Measurements from ENCODE around the gene NR4A1.

NR4A1 gene

DNA sequence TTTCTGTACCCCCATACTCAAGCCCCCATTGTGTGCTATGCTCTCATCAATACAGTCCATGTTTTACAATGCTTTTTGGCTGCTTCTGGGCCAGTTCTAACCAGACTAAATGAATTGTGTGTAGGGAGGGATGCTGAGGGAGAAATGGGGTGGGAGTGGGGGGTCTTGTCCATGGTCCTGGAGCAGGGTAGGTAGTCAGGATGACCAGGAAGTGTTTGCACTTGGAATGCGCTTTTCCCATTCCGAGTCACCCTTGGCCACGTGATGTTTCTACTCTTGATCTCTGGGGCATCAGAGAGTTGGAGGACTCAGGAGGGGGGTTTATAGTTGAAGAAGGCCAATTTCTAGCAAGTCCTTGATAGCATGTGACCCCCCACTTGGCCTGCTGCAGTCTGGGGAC is 27.0 kb downstream of the NR4A1 start:
- TF ChIP-seq RAD21 (IDR thresholded peaks at IDR 0.05; ENCODE audit: low read depth) = no peak
- TF ChIP-seq NFIC (IDR thresholded peaks at IDR 0.05) = no peak
- peak; percentile 74 for TF ChIP-seq REST (IDR thresholded peaks at IDR 0.05; ENCODE audit: low read depth)
- TF ChIP-seq USF1 (IDR thresholded peaks at IDR 0.05) = no peak

DNA sequence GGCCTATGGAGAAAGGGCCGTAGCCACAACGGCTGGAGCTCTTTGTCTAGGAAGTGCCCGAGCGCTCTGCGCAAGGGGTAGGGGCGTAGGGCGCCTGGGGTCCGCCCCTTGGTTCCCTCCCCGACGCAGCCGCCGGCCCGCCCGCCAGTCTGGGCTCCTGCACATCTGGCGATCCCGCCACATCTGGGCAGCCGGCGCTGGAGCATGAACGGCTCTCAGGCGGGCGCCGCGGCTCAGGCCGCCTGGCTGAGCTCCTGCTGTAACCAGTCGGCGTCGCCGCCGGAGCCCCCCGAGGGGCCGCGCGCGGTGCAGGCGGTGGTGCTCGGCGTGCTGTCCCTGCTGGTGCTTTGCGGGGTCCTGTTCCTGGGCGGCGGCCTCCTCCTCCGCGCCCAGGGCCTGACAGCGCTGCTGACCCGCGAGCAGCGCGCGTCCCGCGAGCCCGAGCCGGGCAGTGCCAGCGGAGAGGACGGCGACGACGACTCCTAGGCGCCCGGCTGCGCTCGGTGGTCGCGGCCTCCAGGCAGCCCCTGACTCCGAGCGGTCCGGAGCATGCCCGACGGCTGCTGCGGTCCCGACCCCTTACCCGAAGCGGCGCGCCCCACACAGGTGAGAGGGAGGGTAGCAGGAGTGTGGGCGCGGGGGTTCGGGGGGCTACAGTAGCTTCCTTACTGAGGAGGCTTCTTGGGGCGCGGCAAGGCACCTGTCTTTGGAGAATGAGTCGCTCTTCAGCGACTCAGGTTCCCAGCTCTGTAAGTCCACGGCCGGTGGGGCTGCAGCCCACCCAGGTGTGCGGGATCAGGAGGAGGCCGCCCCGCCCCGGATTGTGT is 28.5 kb downstream of the NR4A1 start, which contains the start of gene SMIM41:
TSS of gene SMIM41 (plus strand) at position 129 of the 827 bp plus-strand sequence. CDS start at position 205, 76 bp downstream.
- TF ChIP-seq USF1 (IDR thresholded peaks at IDR 0.05) (no peak), TEAD4 (IDR thresholded peaks at IDR 0.05) (no peak), NFIC (IDR thresholded peaks at IDR 0.05) (no peak), FOXM1 (IDR thresholded peaks at IDR 0.05; ENCODE audit: borderline replicate concordance, low read depth) (no peak), RAD21 (IDR thresholded peaks at IDR 0.05; ENCODE audit: low read depth) (no peak), CEBPB (IDR thresholded peaks at IDR 0.05) (no peak), EP300 (IDR thresholded peaks at IDR 0.05; ENCODE audit: borderline replicate concordance) (no peak), REST (IDR thresholded peaks at IDR 0.05; ENCODE audit: low read depth) (no peak), YY1 (IDR thresholded peaks at IDR 0.05; ENCODE audit: low read depth) (no peak), EGR1 (IDR thresholded peaks at IDR 0.05) (no peak), ZBTB7A (IDR thresholded peaks at IDR 0.05; ENCODE audit: low read depth) (no peak), CREB1 (IDR thresholded peaks at IDR 0.05; ENCODE audit: low read depth) (no peak), TAF1 (IDR thresholded peaks at IDR 0.05; ENCODE audit: low read depth) (no peak), TCF12 (IDR thresholded peaks at IDR 0.05; ENCODE audit: low read depth) (no peak)
- TF ChIP-seq, protein P1, sequence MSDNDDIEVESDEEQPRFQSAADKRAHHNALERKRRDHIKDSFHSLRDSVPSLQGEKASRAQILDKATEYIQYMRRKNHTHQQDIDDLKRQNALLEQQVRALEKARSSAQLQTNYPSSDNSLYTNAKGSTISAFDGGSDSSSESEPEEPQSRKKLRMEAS (IDR thresholded peaks at IDR 0.05) = no peak

DNA sequence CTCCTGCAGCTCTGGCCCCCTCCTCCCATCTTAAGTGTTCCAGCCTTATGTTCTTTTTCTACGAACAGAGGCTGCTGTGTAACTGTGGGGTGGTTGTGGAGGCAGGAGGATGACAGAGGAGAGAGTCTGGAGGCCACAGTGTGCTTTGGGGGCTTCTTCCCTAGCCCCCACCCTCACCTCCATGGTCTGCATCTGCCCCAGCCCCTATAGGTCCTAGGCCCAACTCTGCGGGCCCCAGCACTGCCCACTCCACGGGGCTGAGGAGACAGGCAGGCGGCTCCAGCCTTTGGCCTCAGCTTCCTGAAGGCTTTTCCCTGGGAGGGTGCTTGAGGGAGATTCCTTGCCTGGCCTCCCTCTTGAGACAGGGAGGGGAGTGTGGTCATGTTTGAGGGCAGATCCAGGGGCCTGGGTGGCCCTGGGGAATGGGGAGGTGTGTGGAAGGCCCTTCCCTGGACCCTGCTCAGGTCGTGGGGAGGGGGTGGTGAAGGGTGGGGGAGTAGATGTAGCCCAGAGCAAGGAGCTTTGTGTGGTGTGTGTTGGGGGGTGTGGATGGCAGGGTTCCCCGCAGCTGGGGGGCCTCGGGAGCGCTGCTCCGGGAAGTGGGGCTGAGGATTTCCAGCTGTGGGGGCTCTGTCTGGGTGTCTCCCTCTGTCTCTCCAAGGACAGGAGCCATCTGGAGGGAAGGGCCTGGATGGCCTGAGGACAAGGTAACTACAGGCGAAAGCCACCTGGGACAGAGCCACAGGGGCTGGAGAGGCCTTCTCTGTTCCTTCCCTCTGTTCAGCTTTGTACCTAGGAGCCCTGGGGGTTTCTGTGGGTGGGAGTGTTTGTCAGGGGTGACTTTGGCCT is 29.4 kb downstream of the NR4A1 start:
- TF ChIP-seq NFIC (IDR thresholded peaks at IDR 0.05) (no peak), CEBPB (IDR thresholded peaks at IDR 0.05) (no peak), ZBTB7A (IDR thresholded peaks at IDR 0.05; ENCODE audit: low read depth) (no peak), CREB1 (IDR thresholded peaks at IDR 0.05; ENCODE audit: low read depth) (no peak)

DNA sequence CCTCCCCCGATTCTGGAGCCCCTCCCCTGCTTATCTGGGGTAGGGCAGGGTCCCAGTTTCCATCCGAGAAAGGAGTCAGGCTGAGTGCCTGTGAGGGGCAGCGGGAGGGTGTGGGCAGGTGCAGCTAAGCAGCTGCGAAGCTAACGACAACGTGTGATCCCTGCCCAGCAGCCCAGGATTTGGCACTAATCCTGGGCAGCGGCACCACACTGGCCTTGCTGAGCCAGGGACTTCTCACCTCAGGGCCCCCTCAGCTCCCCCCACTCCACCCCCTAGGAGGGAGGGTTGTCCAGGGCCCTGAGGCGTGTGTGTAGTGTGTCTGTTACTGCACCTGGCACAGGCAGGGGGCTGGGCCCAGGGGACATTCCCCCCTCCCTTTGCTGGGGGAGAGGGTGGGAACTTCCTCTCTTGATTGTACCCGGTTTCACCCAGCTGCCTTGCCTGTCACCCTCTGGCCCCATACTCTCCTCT is 30.1 kb downstream of the NR4A1 start:
- TF ChIP-seq TCF12 (IDR thresholded peaks at IDR 0.05; ENCODE audit: low read depth) (no peak), FOXM1 (IDR thresholded peaks at IDR 0.05; ENCODE audit: borderline replicate concordance, low read depth) (no peak), NFIC (IDR thresholded peaks at IDR 0.05) (no peak), REST (IDR thresholded peaks at IDR 0.05; ENCODE audit: low read depth) (no peak), EP300 (IDR thresholded peaks at IDR 0.05; ENCODE audit: borderline replicate concordance) (no peak), ZBTB7A (IDR thresholded peaks at IDR 0.05; ENCODE audit: low read depth) (no peak)
- TF ChIP-seq, protein P1 (IDR thresholded peaks at IDR 0.05) = no peak
